SK-N-DZ (cell line): ENCODE measurements around the gene CIAPIN1.

ENCODE experiments used
- DNase-seq: peaks from one replicate; pipeline ENCODE4 v3.0.0-alpha.2; 2015; ENCODE audit warnings: low spot score

Gene CIAPIN1

DNA sequence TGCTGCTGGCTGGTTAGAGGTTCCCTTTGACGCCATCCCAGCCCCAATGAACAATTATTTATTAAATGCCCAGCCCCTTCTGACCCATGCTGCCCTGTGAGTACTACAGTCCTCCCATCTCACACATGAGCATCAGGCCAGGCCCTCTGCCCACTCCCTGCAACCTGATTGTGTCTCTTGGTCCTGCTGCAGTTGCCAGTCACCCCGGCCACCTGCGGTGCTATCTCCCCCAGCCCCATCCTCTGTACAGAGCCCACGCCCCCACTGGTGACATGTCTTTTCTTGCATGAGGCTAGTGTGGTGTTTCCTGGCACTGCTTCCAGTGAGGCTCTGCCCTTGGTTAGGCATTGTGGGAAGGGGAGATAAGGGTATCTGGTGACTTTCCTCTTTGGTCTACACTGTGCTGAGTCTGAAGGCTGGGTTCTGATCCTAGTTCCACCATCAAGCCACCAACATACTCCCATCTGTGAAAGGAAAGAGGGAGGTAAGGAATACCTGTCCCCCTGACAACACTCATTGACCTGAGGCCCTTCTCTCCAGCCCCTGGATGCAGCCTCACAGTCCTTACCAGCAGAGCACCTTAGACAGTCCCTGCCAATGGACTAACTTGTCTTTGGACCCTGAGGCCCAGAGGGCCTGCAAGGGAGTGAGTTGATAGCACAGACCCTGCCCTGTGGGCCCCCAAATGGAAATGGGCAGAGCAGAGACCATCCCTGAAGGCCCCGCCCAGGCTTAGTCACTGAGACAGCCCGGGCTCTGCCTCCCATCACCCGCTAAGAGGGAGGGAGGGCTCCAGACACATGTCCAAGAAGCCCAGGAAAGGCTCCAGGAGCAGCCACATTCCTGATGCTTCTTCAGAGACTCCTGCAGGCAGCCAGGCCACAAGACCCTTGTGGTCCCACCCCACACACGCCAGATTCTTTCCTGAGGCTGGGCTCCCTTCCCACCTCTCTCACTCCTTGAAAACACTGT lies 63.6 kb downstream of the CIAPIN1 start:
- DNase-seq = peak; percentile 42

DNA sequence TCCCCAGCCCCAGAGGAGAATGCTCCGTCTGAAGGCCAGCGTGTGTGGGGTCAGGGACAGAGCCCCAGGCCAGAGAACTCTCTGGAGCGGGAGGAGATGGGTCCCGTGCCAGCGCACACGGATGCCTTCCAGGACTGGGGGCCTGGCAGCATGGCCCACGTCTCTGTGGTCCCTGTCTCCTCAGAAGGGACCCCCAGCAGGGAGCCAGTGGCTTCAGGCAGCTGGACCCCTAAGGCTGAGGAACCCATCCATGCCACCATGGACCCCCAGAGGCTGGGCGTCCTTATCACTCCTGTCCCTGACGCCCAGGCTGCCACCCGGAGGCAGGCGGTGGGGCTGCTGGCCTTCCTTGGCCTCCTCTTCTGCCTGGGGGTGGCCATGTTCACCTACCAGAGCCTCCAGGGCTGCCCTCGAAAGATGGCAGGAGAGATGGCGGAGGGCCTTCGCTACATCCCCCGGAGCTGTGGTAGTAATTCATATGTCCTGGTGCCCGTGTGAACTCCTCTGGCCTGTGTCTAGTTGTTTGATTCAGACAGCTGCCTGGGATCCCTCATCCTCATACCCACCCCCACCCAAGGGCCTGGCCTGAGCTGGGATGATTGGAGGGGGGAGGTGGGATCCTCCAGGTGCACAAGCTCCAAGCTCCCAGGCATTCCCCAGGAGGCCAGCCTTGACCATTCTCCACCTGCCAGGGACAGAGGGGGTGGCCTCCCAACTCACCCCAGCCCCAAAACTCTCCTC lies 64.5 kb downstream of the CIAPIN1 start:
- peak; percentile 45 for DNase-seq

GRCh38 chr16:57381791-57382534 lies 65.2 kb downstream of the CIAPIN1 start:
- DNase-seq = no peak

- no peak for DNase-seq
These were observed 66.3 kb downstream of the CIAPIN1 start for GRCh38 chr16:57380671-57381462.

- no peak for DNase-seq
These were observed 67.6 kb downstream of the CIAPIN1 start for GRCh38 chr16:57379579-57379978.
